GM12891 (cell line): Measurements from ENCODE around the gene SLC44A4.

Experiments
- POLR2A ChIP-seq: IDR thresholded peaks from 2 replicates; pipeline ENCODE4 v1.6.1; 2011; ENCODE audit warnings: low read depth, low read length, control low read depth
- POLR2AphosphoS5 ChIP-seq: IDR thresholded peaks from 2 replicates; pipeline ENCODE4 v1.6.1; 2011; ENCODE audit warnings: low read depth, low read length, control low read depth
- TAF1 ChIP-seq: IDR thresholded peaks from 2 replicates; pipeline ENCODE4 v1.6.1; 2011; ENCODE audit warnings: low read depth, low read length, control low read depth

DNA sequence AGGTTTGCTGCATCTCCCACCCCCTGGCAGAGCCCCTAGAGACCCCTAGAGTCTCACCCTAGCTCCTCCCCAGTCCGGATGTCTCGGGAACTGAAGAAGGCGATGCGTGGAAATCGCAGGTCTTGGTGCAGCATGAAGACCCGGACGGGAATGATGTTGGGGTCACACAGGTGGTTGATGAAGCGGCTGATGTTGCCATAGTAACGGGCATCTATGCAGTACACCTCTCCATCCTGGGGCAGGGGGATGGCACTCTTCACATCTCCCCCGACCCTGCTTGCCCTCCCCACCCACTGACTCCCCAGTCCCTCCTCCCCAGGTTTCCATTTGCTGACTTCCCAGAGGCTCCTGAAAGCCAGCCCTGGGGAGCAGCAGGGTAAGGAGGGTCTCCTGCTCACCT lies 1.8 kb upstream of the SLC44A4 start:
- no peak for TF ChIP-seq POLR2AphosphoS5
- no peak for TF ChIP-seq POLR2A
- no peak for TF ChIP-seq TAF1
